Neural crest cell (in vitro differentiated cells): Measurements from ENCODE around the gene SLC1A4. TPM values are rescaled to one million over a fixed set of nuclear protein-coding genes. Genes with fewer than 3 reads are reported as not detected.
"Not testable (repeated sequence)": the region's sequence is repeated elsewhere in the genome, so short reads cannot be mapped to it uniquely, and the experiment has no call there.

Experiments used
- DNase-seq: peaks from one replicate; pipeline ENCODE4 v3.0.0; 2021; ENCODE audit warnings: low read depth, mixed read lengths, low spot score
- H3K27ac Mint-ChIP-seq: one replicate; pipeline ENCODE4 v1.8.0; 2021; ENCODE audit warnings: mild to moderate bottlenecking, mixed read lengths; ENCODE audit not compliant: unreplicated experiment
- H3K27me3 Mint-ChIP-seq: 2 replicates; pipeline ENCODE4 v1.8.0; 2021; ENCODE audit warnings: low read depth, mild to moderate bottlenecking, mixed read lengths
- H3K36me3 Mint-ChIP-seq: 2 replicates; pipeline ENCODE4 v1.8.0; 2021; ENCODE audit warnings: low read depth, mild to moderate bottlenecking, mixed read lengths
- H3K4me1 Mint-ChIP-seq: 2 replicates; pipeline ENCODE4 v1.8.0; 2021; ENCODE audit warnings: mixed read lengths
- H3K4me3 Mint-ChIP-seq: one replicate; pipeline ENCODE4 v1.8.0; 2021; ENCODE audit warnings: mild to moderate bottlenecking, mixed read lengths
- H3K9me3 Mint-ChIP-seq: 2 replicates; pipeline ENCODE4 v1.8.0; 2021; ENCODE audit warnings: mixed read lengths
- total RNA-seq: library from RNA; stranded (reverse); gene quantifications from 2 replicates; pipeline ENCODE4 v1.2.1, GENCODE V29; 2021
- TF ChIP-seq, protein P1 (sequence below): fragments of 200-600 bp; sonication (generic); conservative IDR thresholded peaks from 2 replicates; pipeline ENCODE4 v1.5.0; 2021; ENCODE audit warnings: antibody characterized with exemption, mild to moderate bottlenecking

The SLC1A4 gene
- total RNA-seq, 1 donor from 2014 or later: 26.8 TPM

DNA sequence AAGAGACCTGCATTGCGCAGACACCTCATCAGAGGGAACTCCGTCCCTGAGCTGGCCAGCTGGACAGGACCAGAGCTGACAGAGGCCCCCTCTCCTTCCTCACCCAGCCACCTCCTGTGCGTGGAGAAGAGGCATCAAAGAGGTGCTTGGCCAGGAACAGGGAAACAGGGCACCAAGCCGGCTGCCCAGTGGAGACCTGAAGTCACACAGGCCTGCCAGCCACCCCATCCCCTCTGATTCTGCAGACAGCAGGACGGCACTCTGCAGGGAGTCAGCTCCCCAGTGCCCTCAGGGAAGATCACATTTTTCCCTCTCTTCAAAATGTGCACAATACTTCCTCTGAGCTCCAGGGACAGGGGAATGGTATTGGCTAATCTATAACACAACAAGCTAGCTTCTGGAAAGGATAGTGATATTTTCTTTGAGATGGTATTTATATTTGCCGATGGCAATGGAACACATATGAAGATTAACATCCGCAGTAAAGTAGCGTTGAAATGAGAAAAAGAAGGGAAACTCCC is 30.5 kb downstream of the SLC1A4 start:
- TF ChIP-seq, protein P1, sequence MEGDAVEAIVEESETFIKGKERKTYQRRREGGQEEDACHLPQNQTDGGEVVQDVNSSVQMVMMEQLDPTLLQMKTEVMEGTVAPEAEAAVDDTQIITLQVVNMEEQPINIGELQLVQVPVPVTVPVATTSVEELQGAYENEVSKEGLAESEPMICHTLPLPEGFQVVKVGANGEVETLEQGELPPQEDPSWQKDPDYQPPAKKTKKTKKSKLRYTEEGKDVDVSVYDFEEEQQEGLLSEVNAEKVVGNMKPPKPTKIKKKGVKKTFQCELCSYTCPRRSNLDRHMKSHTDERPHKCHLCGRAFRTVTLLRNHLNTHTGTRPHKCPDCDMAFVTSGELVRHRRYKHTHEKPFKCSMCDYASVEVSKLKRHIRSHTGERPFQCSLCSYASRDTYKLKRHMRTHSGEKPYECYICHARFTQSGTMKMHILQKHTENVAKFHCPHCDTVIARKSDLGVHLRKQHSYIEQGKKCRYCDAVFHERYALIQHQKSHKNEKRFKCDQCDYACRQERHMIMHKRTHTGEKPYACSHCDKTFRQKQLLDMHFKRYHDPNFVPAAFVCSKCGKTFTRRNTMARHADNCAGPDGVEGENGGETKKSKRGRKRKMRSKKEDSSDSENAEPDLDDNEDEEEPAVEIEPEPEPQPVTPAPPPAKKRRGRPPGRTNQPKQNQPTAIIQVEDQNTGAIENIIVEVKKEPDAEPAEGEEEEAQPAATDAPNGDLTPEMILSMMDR: no peak
- H3K4me1 Mint-ChIP-seq: peaks cover 7% of the 10 kb centered on the region
- H3K27me3 Mint-ChIP-seq: no peaks in the 10 kb centered on the region
- H3K9me3 Mint-ChIP-seq: no peaks in the 10 kb centered on the region
- peaks cover 7% of the 10 kb centered on the region for H3K36me3 Mint-ChIP-seq
- no peak for DNase-seq
- no peak overlapping the region for H3K27ac Mint-ChIP-seq
- H3K4me3 Mint-ChIP-seq: no peak overlapping the region

DNA sequence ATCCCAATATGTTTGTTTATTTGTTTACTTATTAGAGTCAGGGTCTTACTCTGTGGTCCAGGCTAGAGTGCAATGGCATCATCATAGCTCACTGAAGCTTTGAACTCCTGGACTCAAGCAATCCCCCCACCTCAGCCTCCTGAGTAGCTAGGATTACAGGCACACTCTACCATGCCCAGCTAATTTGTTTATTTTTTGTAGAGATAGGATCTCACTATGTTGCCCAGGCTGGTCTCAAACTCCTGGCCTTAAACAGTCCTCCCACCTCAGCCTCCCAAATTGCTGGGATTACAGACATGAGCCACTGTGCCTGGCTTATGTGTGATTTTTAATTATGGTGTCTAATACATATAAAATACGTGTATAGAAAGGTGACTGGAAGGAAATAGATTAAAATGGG is 31.1 kb downstream of the SLC1A4 start:
- H3K27me3 Mint-ChIP-seq, H3K36me3 Mint-ChIP-seq, H3K4me1 Mint-ChIP-seq, H3K9me3 Mint-ChIP-seq, H3K4me3 Mint-ChIP-seq, H3K27ac Mint-ChIP-seq, DNase-seq: not testable (repeated sequence)

DNA sequence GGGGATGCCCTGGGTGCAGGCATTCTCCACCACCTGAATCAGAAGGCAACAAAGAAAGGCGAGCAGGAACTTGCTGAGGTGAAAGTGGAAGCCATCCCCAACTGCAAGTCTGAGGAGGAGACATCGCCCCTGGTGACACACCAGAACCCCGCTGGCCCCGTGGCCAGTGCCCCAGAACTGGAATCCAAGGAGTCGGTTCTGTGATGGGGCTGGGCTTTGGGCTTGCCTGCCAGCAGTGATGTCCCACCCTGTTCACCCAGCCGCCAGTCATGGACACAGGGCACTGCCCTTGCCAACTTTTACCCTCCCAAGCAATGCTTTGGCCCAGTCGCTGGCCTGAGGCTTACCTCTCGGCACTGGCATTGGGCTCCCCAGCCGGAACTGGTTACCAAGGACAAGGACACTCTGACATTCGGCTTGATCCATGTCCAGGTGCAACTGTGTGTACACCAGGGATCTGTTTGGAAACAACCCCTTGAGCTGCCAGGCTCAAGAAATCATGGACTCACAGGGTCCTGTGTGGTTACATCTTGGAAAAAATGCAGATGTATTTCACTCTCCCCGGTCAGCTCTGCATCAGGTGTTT is 31.8 kb downstream of the SLC1A4 start:
- Mint-ChIP-seq H3K27me3 (no peaks in the 10 kb centered on the region), H3K4me1 (peaks cover 8% of the 10 kb centered on the region), H3K9me3 (no peaks in the 10 kb centered on the region), H3K4me3 (no peak overlapping the region), H3K36me3 (peaks cover 7% of the 10 kb centered on the region), H3K27ac (no peak overlapping the region)
- TF ChIP-seq, protein P1: no peak
- no peak for DNase-seq

DNA sequence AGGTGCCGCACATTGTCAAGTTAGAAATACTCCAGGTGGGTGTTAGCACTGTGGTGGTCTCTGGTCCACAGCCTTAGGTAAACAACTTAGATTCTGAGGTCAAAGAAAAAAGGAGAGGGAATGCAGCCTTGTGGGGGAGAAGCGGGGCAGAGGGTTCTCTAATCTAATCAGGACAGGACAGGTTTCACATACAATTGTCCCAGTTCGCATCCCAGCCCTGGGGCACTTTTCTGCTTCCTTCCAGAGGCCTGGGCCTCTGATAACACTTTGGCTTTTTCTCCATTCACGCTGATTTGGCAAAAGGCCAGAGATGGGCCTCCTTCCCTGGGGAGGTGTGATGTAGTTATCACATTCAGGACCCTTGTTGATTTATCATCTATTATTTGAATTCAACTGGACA is 32.5 kb downstream of the SLC1A4 start:
- H3K27ac Mint-ChIP-seq: peak overlapping the region; percentile 94
- H3K4me1 Mint-ChIP-seq: peaks cover 8% of the 10 kb centered on the region
- TF ChIP-seq, protein P1: no peak
- H3K27me3 Mint-ChIP-seq: no peaks in the 10 kb centered on the region
- H3K36me3 Mint-ChIP-seq: peaks cover 5% of the 10 kb centered on the region
- no peak for DNase-seq
- no peaks in the 10 kb centered on the region for H3K9me3 Mint-ChIP-seq
- no peak overlapping the region for H3K4me3 Mint-ChIP-seq

DNA sequence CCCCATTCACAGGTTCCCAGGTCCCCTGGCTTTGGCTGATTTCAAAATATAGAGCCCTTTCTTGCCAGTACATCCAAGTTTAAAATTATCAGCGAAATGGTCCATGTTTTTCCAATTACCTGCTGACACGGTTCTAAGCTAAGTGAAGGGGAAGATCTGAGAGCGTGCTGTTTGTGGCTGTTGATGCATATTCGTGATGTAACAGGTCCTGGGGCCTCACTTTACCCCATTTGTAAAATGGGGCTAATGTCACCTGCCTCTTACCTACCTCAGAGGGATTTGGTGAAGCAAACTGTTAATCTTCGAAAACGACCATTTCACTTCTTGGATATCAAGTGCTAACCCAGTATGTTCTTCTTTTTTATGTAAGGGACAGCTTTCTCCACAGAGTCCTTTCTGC is 33.0 kb downstream of the SLC1A4 start:
- H3K4me1 Mint-ChIP-seq: peaks cover 8% of the 10 kb centered on the region
- H3K36me3 Mint-ChIP-seq: peaks cover 4% of the 10 kb centered on the region
- no peaks in the 10 kb centered on the region for H3K9me3 Mint-ChIP-seq

DNA sequence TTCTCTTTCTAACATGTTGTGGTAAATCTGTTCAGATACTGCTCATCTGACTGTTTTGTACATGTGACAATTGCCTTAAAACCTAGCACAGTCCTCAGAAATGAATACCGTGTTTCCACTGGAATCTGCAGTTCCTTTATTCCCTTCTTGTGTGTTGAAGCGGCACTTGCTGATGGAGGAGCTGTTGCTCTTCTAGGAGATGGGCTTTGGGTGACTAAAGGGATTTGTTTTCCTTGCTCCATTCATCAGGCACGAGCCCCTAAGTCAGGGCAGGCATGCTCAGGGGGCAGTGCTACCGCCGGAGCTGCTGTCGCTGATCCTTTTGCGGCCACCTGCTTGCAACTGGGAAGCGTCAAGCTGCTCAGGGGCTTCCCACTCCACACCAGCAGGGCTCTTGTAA is 34.5 kb downstream of the SLC1A4 start:
- Mint-ChIP-seq H3K4me1 (peaks cover 8% of the 10 kb centered on the region), H3K4me3 (no peak overlapping the region), H3K27ac (no peak overlapping the region), H3K9me3 (no peaks in the 10 kb centered on the region), H3K27me3 (no peaks in the 10 kb centered on the region), H3K36me3 (no peaks in the 10 kb centered on the region)
- TF ChIP-seq, protein P1: no peak
- no peak for DNase-seq

More for the DNA sequence above, 33.0 kb downstream of the SLC1A4 start:
- no peak overlapping the region for H3K27ac Mint-ChIP-seq
- TF ChIP-seq, protein P1: no peak
- no peak overlapping the region for H3K4me3 Mint-ChIP-seq
- no peaks in the 10 kb centered on the region for H3K27me3 Mint-ChIP-seq
- no peak for DNase-seq
